HG03571 (cell line): ENCODE measurements around the gene TFAP2E.

Experiments used
- ATAC-seq: cut with Tn5 transposase; IDR thresholded peaks from one replicate; pipeline ENCODE4 v1.9.1; 2021; ENCODE audit not compliant: unreplicated experiment

Gene TFAP2E

DNA sequence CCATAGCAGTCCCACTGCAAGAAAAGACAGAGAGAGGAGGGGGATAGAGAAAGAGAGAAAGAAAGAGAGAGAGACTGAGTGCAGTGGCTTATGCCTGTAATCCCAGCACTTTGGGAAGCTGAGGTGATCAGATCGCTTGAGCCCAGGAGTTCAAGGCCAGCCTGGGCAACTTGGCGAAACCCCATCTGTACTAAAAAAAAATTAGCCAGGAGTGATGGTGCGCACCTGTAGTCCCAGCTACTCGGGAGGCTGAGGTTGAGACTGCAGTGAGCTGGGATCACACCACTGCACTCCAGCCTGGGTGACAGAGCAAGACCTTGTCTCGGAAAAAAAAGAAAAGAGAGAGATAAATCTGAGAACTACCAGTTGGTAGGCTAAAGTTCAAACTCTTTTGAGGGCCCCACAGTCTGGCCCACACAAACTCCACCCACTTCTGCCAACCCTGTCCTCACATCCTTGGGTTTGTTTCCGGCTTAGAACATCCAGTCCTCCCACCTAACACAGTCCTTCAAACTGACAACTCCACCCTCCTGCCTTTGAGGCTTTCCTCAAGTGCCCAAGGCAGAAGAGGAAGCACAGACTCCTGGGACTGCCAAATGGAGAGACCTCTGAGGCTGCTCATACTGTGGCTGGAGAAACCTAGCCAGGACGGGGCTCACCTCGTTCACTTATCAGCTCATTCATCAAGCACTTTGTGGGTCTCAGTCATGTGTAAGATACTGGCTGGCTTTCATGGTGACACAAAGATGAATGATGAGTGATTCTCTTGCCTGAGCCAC is 20.1 kb downstream of the TFAP2E start:
- ATAC-seq, result no peak

DNA sequence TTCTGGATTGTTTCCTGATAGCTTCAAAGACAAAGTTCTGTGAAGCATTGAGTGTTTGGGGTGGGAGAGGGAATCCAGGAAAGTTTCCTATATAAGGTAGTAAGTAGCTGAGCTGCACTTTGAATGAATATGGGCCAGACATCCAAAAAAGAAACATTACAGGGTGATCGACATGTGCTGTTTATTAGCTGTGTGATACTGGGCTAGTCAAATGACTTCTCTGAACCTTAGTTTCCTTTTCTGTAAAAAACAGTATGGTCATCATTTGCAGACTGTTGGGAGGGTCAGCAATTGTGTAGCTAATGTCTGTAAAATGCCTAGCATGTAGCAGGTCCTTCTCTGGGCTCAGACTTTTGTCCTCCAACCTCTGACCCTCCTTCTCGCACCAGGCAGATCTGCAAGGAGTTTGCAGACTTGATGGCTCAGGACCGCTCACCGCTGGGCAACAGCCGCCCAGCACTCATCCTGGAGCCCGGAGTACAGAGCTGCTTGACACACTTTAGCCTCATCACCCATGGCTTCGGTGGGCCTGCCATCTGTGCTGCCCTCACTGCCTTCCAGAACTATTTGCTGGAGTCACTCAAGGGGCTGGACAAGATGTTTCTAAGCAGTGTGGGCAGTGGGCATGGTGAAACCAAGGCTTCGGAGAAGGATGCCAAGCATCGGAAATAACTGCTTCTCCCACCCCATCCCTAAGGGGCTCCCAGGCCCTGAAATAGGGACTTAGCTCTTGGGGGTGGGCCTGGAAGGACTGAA is 21.1 kb downstream of the TFAP2E start:
- no peak for ATAC-seq

DNA sequence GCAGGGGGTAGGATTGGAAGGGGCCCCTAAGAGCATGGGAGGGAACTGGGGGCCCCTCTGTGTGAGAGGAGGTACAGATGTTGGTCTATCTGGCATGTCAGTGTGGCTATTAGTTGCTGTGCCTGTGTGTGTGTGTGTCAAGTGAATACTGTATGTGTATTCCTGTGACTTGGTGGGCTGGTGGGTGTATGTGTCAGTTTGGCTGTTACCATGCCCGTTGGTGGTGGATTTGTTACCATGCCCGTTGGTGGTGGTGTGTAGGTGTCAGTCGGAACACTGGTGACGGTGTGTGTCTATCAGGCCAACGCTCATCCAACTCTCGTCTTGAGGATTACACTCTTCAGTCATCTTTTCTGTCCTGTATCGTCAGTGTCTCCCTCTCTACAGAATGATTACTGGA is 22.6 kb downstream of the TFAP2E start:
- ATAC-seq, result no peak

DNA sequence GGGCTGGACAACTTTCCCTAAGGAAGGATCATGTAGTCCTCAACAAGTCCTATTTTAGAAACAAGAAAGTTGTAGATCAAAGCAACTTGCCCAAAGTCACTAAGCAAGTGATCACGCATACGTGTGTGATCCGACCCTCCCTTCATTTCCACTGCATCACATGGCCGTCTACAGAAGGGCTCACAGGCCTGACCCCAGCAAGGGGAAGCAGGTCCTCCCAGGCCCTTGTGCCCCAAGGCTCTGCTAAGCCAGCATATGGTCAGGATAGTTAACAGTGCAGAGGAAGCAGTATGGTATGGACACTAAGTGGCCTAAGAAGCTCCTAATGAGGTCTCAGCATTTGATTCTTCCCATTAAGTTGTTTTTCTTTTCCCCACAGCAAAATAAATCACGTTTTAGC is 24.8 kb downstream of the TFAP2E start:
- ATAC-seq, result no peak

DNA sequence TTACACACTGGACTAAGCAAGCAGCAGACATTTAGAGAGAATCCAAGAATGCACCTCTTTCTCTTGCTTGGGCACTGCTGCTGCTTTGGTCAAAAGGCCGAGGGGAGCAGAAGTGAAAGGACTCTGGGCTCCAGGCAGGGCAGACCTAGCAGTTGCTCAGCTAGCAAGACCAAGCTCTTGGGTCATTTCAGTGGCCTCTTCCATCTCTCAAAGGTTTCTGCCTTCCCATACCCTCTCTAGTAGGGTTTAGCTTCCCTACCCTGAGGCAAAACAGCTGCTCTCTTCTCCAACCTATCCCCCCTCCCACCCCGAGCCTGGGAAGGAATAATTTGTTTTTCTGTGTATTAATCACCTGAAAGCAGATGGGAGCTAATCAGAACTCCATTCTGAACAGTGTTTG is 25.8 kb downstream of the TFAP2E start:
- no peak for ATAC-seq

DNA sequence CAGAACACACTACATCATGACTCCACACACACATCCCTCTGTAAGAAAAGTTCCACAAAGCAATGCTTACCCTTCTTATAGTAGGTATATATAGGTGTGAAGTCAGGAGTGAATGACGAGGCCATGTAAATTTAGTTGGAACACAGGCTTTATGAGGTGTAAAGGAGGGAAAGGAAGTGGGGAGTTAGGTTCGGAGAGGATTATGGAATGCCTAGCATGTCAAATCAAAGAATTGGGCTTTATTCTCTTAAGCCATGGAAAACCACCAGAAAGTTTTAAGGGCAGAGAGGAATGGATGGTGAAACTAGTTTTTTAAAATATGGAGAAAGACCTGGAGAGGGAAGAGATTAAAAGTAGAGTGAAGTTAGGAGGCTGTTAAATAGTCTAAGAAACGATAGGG is 26.3 kb downstream of the TFAP2E start:
- ATAC-seq, result no peak

DNA sequence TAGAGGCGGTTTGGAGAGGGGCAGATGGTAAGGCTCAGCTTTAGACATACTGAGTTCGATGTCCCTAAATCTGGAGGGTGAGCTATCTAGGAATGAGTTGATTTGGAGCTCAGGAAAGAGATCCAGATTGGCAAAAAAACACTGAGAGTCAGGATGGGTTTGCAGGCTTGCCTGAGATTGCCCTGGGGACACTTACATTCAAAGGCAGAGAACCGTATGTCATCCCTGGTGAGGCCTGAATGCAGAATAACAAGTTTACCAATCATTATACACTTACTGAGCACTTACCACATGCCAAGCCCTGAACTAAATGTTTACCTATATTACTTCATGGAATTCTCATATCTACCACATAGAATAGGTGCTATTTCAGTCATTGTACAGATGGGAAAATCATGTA is 27.5 kb downstream of the TFAP2E start:
- ATAC-seq, result no peak

DNA sequence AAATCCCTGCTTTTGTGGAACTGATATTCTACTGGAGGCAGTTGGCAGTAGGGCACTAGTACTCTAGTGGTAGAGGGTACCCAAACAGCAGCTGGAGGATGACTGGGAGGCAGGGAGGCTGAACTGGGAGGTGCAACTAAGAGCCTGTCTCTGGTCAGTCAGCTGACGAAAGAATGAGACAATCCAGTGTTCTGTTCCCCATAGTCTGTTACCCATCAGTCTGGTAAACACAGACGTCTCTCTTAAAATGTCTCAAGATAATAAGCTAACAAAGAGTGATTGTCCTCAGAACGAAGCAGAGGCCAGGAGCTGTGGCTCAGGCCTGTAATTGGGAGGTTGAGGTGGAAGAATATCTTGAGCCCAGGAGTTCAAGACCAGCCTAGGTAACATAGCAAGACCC is 30.4 kb downstream of the TFAP2E start:
- ATAC-seq, result no peak

DNA sequence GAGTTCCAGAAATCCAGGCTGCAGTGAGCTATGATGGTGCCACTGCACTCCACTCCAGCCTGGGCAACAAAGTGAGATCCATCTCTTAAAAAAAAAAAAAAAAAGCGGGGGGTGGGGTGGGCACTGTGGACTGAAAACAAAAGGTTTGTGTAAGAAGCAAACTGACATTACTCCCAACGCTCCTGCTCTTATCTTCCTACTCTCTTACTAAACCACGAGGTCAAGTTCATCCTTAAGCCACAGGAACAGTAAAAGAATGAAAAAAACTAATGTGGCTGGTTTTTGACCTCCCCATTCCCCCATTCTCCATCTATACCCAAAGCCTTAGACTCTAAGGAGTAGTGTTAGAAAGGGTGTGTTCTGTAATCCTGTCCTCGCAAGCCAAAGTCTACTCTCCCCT is 30.8 kb downstream of the TFAP2E start:
- no peak for ATAC-seq

DNA sequence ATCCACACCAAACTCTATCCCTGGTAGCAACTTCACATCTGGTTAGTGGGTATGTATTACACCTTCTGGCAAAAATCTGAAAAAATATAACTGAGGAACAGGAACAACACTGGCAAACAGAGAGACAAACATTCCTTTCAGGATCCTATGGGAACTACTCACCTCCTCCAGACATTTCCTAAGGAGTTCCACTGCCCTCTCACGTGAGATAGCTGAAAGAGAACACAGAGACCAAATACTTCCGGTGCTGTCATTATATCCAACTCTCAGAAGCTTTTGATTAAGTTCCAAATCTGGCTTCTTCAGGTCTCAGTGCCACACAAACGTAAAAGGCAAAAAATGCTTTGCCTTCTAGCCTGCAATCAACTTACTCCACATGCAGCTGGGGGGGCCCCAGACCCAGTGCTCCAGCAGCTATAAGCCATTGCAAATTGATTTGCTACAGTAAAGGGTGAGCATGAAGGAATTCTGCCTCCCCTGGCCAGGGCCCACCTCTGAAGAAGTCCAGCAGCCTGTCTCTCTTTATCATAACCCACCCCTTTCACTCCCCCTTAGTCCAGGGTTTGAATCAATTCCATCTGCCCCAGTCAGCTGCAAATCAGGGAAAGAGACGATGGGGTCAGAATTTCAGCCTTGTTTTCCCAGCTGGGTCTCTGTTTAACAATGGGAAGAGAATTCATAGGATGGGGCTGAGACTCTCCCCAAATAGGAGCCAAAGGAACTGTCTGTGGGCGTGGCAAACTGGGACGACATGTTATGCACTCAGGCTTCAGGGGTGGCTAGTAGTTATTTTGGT is 32.2 kb downstream of the TFAP2E start:
- no peak for ATAC-seq

DNA sequence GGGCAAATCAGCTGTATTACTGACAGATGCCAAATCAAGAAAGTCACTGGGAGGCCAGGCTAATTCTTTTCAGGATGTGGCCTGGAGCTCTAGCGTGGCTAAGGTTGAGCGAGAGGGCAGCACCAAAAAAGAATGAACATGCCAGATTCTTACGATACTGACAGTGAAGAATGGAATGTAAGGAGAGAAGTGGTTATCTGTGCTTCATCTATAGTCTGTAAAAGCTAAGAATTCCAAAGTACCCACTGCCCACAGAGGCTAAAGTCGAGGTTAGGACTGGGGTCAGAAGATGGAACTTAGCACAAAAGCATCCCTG is 32.7 kb downstream of the TFAP2E start:
- no peak for ATAC-seq

DNA sequence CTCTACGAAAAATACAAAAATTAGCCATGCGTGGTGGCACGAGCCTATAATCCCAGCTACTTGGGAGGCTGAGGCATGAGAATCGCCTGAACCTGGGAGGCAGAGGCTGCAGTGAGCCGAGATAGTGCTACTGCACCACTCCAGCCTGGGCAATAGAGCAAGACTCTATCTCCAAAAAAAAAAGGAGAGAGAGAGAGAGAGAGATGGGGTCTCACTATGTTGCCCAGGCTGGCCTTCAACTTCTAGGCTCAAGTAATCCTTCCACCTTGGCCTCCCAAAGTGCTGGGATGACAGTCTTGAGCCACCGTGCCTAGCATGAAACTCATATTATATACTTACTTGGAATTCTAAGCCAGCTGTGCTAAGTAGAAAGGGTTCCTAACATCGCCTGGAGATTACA is 38.5 kb downstream of the TFAP2E start:
- no peak for ATAC-seq

DNA sequence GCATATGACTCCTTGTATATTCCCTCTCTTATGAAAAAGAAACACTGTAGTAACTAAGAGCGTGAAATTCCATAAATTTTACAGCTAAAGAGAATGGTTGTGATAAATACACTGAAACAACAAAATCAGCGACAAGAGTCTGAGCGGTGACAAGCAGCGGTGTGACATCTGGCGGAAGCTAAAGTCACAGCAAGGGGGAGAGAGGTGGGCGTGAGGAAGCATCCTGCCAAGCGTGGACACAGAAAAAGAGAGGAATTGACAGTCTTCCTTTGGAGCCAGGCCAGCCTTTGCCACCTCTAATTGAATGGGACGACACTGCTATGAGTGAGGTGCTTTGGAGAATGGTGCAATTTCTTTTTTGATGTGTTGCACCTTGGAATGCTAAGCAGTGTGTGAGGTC is 42.3 kb downstream of the TFAP2E start:
- no peak for ATAC-seq

DNA sequence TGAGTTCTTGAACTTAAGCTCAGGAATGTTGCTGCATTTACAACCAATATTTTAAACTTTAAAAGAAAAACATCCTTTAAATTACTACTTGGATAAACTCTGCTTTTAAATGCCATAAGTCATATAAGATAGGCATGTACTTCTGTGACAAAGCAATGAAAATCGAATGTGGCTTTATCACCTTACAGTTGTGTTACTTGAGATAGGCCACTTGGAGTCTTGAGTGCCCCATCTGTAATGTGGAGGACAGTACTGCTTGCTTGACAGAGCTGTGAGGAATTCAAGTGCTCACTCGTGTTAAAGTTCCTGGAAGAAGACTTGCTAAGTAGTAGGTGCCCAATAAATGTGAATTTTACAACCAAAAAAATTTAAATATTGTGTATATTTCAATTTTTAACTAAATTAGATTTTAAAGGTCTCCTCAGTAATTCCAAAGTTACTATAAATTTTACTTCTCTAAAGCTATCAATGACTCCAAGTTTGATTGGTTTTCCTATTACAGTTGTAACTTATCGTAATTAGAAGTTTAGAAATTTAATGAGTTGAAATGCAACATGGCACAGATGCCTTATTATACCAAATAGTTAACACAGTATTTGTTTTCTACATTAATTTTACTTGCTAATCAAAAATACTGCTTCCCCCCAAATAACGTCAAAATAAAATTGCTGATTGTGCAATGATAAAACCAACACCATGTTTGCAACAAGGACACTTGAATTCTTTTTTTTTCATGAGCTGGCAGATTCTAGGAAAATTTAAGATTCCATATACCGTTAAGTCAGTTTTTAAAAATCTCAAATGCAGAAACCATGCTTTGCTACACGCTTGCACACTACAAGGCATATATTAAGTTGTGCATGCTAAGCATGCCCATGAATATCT is 46.4 kb downstream of the TFAP2E start:
- no peak for ATAC-seq

DNA sequence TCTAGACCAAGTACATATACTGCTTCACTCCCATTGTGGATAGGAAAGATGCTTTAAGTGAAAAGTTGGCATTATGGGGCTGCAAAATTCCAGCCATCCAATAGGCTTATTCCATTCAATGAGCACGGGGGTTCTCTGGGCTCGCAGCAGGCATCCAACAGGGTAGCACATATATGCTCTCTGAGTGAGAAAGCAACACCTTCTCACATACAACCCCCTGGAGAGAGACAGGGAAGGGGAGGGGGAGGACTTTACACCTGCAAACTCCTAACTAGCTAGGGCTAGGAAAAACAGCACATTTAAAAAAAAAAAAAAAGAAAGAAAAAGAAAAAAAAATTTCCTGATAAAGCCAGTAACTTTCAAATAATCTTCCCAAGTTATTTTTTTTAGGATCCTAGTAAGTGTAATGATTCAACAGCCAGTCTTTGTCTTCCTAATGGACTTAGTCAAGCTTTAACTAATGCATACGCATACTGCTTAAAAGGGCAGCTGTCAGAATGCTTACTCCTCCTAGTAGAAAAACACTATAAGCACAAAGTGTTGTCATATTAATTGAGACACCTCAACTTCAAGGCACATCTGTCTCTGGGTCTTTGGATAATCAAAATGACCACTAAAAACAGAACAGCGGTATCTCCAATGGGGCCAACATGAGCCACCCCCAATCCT is 49.5 kb downstream of the TFAP2E start:
- ATAC-seq, result no peak

DNA sequence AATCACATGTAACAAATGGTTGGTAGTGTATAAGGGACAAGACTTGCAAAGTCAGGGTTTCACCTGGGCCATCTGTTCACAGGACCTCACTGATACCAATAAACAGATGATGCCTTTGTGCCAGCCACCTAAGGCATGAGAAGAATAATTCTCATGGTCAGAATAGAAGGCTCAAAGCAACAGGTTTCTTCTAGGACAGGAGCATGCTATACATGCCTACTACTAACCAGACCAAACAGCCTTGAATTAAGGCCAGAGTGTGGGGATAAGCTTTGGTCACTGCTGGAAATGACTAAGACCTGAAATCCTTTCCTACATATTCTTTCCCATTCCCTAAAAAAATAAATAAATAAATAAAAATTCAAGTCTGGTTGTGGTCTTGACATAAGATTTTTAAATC is 50.7 kb downstream of the TFAP2E start:
- ATAC-seq, result no peak

DNA sequence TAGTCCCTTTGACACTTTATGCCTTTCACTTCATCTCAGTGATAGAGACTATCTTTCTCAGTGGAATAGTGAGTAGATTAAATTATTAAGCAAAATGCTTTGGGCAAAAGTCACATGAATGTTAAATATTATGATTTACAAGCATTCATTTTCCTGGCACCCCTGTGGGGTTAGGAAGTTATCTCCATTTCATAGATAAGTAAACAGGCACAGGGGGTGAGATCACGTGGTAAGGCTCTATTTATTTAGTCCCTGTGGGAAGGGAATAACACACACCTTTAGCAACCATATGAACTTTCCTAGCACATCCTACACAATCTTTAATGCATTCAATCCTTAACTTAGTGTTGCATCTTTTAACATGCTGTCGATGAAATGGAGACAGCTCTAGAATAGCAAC is 55.9 kb downstream of the TFAP2E start:
- ATAC-seq, result no peak

DNA sequence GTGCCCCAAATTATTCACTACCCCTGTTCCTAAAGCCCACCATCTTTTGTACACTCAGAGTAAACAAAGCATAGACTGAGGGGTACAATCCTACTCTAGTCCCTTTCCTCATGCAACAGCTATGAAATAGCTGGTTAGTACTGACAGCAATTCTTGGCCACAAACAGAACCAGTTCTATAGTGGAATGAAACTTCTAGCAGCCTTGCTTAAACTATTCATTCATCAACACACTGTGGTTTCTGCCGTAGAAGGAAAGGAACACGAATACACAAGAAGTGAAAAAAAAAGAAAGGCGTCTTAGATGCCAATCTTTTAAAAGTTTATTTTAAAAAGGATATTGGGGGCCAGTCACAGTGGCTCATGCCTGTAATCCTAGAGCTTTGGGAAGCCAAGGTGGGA is 58.3 kb downstream of the TFAP2E start:
- no peak for ATAC-seq

DNA sequence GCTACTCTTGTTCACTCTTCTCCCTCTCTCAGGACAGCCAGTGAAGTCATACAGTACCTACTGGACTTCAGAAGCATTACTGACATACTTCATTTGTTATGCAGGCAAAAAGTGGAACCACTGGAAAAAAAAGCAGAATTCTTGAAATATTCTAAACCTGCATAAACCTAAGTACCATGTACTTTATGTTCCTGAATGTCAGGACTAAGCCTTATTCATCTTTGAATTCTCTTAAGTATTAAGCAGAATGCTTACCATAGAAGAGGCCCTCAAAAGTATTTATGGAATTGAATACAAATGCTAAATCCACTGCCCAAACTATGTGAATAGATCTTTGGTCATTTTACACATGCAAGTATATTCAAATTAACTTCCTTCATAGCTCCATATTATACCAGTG is 60.4 kb downstream of the TFAP2E start:
- ATAC-seq, result no peak

DNA sequence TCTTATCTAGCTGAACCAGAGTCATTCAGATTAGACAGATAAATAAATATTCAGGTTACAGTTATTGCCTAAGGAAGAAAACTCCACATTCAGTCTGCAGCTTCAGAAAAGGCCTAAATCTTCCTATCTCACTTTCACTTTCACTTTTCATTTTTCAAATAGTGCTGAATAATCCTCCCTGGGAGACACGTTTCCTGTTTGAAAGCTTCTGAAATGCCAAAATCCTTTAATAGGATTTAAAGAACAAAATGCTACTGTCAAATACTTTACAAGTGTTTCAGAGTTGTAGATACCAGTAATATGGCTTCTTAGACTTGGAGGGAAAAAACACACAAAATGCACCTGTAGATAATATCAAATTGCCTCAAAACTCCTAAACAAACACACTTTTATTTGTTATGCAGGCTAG is 64.3 kb downstream of the TFAP2E start:
- no peak for ATAC-seq
